GM19099 (cell line): ENCODE results near the gene LHX2.

Experiments used
- POLR2A ChIP-seq: IDR thresholded peaks from 3 replicates; pipeline ENCODE4 v1.6.1; 2011; ENCODE audit warnings: low read depth; ENCODE audit not compliant: insufficient read length; ENCODE audit errors: extremely low read depth

LHX2 gene

DNA sequence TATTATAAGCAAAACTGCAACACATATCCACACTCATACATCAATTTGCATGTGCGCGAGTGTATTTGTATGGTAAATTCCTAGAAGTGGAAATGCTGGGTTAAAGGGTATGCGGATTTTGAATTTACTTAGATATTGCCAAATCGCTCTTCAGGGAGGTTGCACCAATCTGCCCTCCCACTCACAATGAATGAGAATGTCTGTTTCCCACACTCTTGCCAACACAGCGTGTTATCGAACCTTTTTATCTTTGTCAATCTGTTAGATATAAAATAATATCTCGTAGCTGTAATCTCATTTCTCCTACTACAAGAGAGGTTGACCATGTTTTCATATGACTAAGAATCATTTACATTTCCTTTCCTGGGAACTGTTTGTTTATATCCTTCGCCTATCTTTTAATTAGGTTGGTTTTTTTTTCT is 35.7 kb downstream of the LHX2 start:
- no peak for TF ChIP-seq POLR2A

DNA sequence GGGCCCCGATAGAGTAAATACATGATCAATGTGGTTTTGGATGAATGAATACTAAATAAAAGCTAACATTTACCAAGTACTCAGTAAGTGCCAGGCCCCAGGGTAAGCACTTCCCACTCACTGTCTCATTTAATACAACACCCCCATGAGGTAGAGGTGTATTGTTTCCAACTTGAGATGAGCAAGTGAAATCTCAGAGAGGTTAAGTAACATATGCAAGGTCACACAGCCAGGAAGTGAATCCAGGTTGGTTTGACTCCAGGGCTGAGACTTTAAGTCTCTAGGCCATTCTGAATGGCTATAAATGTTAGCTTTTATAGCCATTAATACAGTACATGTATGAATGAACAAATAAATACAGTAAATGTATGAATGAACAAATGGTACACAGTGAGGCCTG is 39.4 kb downstream of the LHX2 start:
- no peak for TF ChIP-seq POLR2A

GRCh38 chr9:124052401-124052800 is 40.8 kb downstream of the LHX2 start:
- TF ChIP-seq POLR2A = no peak

DNA sequence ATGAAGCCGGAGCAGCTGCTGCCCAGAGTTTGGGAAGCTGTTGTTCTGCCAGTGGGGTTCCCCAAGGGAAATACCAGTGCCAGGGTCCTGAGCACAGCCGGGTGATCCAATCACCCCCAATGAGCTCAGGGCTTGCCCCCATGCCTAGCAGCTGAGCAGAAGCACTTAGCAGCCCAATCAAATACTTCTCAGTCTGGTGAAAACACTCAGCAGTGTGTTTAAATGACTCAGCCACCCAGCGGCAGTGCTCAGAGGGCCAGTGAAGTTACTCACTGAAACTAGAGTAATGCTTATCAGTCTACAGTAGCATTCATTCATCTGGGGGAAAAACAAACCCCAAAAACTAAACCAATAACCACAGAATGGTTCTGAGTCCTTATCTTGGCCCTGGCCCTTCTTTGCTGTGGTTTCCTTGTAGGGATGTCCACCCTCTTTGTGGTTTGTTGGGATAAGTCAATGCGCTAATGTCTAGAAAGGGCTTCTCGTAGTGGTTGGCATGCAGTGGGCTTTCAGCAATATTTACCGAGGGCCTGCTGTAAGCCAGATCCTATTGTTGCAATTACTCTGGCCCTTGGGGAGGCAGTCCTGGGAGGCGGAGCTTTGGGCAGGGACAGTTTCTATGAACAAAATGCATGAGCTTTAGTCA is 43.1 kb downstream of the LHX2 start:
- no peak for TF ChIP-seq POLR2A

- TF ChIP-seq POLR2A = no peak
Observed at GRCh38 chr9:124060844-124061605, 49.5 kb downstream of the LHX2 start.

DNA sequence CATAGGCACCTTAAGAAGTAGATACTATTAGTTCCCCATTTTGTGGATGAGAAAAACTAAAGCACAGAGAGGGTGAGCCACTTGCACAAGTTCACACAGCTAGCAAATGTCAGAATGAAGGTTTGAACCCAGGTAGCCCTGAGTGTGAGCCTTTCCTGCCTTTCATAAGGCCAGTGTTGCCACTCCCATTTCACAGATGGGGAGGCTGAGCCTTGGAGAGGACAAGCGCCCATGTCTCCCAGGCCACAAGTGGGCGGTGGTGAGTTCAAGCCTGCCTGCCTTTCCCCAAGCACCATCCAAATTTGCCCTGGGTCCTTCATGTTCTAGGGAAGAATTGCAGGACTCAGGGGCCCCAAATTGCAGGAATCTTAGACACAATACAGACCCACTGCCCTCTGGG is 50.6 kb downstream of the LHX2 start:
- TF ChIP-seq POLR2A = no peak

GRCh38 chr9:124066783-124067577 is 55.4 kb downstream of the LHX2 start:
- TF ChIP-seq POLR2A = no peak

DNA sequence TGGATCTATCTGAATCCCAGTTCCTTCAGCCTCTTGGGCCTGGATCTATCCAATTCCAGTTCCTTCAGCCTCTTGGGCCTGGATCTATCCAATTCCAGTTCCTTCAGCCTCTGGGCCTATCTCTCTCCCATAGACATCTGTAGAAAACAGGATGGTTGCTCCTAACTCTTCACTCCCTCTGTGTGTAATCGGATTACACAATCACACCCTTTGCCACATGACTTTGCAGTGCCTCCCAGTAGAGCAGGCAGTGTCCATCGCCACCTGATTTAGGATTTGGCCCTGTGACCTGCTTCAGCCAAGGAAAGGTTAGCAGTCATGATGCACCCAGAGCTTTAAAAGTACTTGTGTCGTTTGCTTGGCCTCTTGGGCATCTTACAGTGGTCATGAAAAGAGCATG is 56.7 kb downstream of the LHX2 start:
- no peak for TF ChIP-seq POLR2A

GRCh38 chr9:124074746-124075145 is 63.2 kb downstream of the LHX2 start:
- TF ChIP-seq POLR2A = no peak

DNA sequence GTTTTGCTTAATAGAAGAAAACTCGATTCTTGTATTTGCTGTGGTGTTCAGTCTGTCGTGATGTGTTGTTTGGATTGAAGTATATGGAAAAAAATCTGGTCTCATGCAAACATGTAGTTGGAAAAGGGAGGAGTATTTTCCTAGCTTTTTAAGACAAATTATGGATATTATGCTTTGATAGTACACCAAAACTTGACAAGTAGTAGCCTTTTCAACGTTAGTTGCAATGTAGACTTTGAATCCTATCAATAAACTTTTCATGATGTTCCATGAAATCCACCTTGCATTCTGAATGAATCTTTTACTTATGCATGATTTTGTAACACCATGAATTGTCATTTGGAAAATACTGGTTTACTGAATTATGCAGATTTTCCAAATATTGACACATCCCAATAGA is 64.2 kb downstream of the LHX2 start:
- no peak for TF ChIP-seq POLR2A

DNA sequence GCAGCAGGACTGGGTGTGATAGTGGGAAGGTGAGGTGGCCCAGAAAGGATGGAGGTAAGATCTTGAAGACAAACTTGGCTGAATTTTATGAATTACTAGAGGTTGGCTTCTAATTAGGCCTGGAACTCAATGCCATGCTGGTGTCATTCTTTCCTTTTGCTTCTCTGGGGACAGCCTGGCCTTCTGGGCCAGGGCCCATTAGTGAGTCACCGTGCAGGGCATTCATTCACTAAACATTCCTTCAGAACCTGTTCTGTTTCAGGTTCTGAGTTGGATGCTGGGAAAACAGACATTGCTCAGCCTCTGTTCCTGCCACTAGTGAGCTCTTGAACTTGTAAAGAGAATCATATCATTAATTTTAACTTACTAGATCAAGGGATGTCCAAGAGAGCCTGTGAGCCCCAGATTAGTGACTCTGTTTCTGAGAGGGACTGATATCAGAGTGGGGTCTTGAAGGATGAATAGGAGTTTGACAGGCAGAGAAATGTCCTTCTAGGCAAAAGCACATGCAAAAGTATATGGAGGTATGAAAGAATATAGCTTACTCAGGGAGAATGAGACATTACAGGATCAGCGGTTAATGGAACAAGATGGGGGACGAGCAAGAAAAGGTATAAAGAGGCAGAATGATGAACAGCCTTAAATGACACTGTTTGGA is 66.5 kb downstream of the LHX2 start:
- no peak for TF ChIP-seq POLR2A

DNA sequence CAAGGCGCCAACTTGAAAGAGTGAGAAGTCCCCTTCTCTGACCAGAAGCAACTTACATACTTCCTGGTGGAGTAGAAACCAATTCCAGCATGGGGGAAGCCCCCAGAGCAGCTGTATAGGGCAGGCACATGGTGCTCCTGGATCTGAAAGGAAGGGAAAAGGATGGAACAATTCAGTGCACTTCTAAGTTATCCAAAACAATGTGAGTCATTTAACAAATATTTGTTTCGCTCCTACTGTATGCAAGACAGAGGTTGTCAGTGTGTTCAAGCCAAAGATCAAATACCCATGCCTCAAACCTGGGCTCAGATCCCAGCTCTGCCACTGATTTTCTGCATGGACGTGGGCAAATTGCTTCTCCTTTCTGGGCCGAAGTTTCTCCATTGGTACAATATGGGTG is 67.1 kb downstream of the LHX2 start:
- TF ChIP-seq POLR2A = no peak

DNA sequence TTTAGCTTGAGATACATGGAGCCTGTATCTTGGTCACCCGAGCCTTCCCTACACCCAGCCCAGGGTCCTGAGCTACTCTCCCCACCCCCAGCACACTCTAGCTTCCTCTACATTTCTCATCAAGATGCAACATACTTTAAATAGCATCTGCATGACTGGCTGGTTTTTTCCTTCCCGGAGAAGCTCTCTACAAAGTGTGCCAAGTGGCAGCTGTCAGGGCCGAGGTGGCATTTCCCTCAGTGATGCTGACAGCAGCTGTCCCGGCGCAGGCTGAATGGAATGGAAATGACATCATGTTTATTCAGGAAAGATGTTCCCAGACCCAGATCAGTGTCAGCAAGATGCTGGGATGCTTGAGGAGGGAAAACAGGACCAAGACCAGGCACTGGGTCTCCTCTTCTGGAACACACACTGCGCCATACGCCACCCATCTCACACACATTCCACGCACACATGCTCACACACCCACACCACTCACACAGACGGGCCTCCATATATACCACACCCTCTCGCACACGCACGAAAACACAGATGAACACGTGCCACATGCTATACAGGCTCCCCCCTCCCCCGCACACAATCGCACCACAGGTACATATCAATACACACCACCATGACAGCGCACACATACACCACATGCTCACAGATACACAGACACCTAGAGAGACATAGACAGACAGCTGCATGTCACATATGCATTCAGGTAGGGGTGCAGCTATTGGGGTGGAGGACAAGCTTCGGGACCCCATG is 67.8 kb downstream of the LHX2 start:
- no peak for TF ChIP-seq POLR2A

DNA sequence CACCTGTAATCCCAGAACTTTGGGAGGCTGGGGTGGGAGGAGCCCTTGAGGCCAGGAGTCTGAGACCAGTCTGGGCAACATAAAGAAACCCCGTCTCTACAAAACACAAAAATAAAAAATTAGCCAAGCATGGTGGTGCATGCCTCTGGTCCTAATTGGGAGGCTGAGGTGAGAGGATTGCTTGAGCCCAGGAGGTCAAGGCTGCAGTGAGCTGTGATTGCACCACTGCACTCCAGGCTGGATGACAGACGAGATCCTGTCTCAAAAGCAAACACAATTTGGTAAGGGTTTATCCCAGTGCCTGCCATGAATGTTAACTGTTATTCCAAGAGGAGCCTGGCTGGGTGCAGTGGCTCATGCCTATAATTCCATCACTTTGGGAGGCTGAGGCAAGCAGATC is 71.1 kb downstream of the LHX2 start:
- TF ChIP-seq POLR2A = no peak
